ENCODE results near the gene SMOC2.

The SMOC2 gene

GRCh38 chr6:168559574-168560098 lies 118.7 kb downstream of the SMOC2 start:
- TF ChIP-seq TAF1 (IDR thresholded peaks at IDR 0.05; ENCODE audit: low read depth) (no peak), ZBTB7A (IDR thresholded peaks at IDR 0.05; ENCODE audit: low read depth) (no peak), YY1 (IDR thresholded peaks at IDR 0.05; ENCODE audit: low read depth) (no peak), EGR1 (IDR thresholded peaks at IDR 0.05) (no peak), FOXM1 (IDR thresholded peaks at IDR 0.05; ENCODE audit: borderline replicate concordance, low read depth) (no peak), TCF12 (IDR thresholded peaks at IDR 0.05; ENCODE audit: low read depth) (no peak), REST (IDR thresholded peaks at IDR 0.05; ENCODE audit: low read depth) (no peak), MAX (IDR thresholded peaks at IDR 0.05) (no peak), RAD21 (IDR thresholded peaks at IDR 0.05; ENCODE audit: low read depth) (no peak), TEAD4 (IDR thresholded peaks at IDR 0.05) (no peak), USF1 (IDR thresholded peaks at IDR 0.05) (no peak), CEBPB (IDR thresholded peaks at IDR 0.05) (no peak), NFIC (IDR thresholded peaks at IDR 0.05) (no peak)

- TF ChIP-seq CREB1 (IDR thresholded peaks at IDR 0.05; ENCODE audit: low read depth) (no peak), MAX (IDR thresholded peaks at IDR 0.05) (no peak), YY1 (IDR thresholded peaks at IDR 0.05; ENCODE audit: low read depth) (no peak), TCF12 (IDR thresholded peaks at IDR 0.05; ENCODE audit: low read depth) (no peak), NFIC (IDR thresholded peaks at IDR 0.05) (no peak), USF1 (IDR thresholded peaks at IDR 0.05) (no peak)
These were observed 119.1 kb downstream of the SMOC2 start for GRCh38 chr6:168560126-168560525.

GRCh38 chr6:168562576-168563151 lies 121.7 kb downstream of the SMOC2 start:
- TF ChIP-seq FOXM1 (IDR thresholded peaks at IDR 0.05; ENCODE audit: borderline replicate concordance, low read depth), result no peak
- no peak for TF ChIP-seq TAF1 (IDR thresholded peaks at IDR 0.05; ENCODE audit: low read depth)
- TF ChIP-seq NFIC (IDR thresholded peaks at IDR 0.05), result no peak
- no peak for TF ChIP-seq EP300 (IDR thresholded peaks at IDR 0.05; ENCODE audit: borderline replicate concordance)
- no peak for TF ChIP-seq CREB1 (IDR thresholded peaks at IDR 0.05; ENCODE audit: low read depth)
- TF ChIP-seq RAD21 (IDR thresholded peaks at IDR 0.05; ENCODE audit: low read depth), result no peak
- no peak for TF ChIP-seq USF1 (IDR thresholded peaks at IDR 0.05)
- no peak for TF ChIP-seq EGR1 (IDR thresholded peaks at IDR 0.05)
- TF ChIP-seq TCF12 (IDR thresholded peaks at IDR 0.05; ENCODE audit: low read depth), result no peak
- TF ChIP-seq YY1 (IDR thresholded peaks at IDR 0.05; ENCODE audit: low read depth), result no peak
- no peak for TF ChIP-seq ZBTB7A (IDR thresholded peaks at IDR 0.05; ENCODE audit: low read depth)
- TF ChIP-seq REST (IDR thresholded peaks at IDR 0.05; ENCODE audit: low read depth), result no peak

- no peak for TF ChIP-seq YY1 (IDR thresholded peaks at IDR 0.05; ENCODE audit: low read depth)
- no peak for TF ChIP-seq MAX (IDR thresholded peaks at IDR 0.05)
- no peak for TF ChIP-seq USF1 (IDR thresholded peaks at IDR 0.05)
- no peak for TF ChIP-seq EP300 (IDR thresholded peaks at IDR 0.05; ENCODE audit: borderline replicate concordance)
- no peak for TF ChIP-seq ZBTB7A (IDR thresholded peaks at IDR 0.05; ENCODE audit: low read depth)
- TF ChIP-seq REST (IDR thresholded peaks at IDR 0.05; ENCODE audit: low read depth), result no peak
- no peak for TF ChIP-seq RAD21 (IDR thresholded peaks at IDR 0.05; ENCODE audit: low read depth)
- no peak for TF ChIP-seq TEAD4 (IDR thresholded peaks at IDR 0.05)
- TF ChIP-seq TAF1 (IDR thresholded peaks at IDR 0.05; ENCODE audit: low read depth), result no peak
- no peak for TF ChIP-seq CREB1 (IDR thresholded peaks at IDR 0.05; ENCODE audit: low read depth)
- no peak for TF ChIP-seq CEBPB (IDR thresholded peaks at IDR 0.05)
- TF ChIP-seq EGR1 (IDR thresholded peaks at IDR 0.05), result no peak
- TF ChIP-seq TCF12 (IDR thresholded peaks at IDR 0.05; ENCODE audit: low read depth), result no peak
These were observed 122.7 kb downstream of the SMOC2 start for GRCh38 chr6:168563656-168564055.
